B cell (primary cell): ENCODE measurements around the gene TMBIM4. TPM values are rescaled to one million over a fixed set of nuclear protein-coding genes. Genes with fewer than 3 reads are reported as not detected.

Experiments used
- ATAC-seq: fragments of 200-7000 bp; cut with Tn5 transposase; one replicate; pipeline ENCODE4 v1.10.0; 2021; ENCODE audit warnings: low read depth, mild to moderate bottlenecking, moderate number of reproducible peaks, moderate library complexity
- CTCF ChIA-PET: fragments of 350-600 bp; sonication (Branson Sonifier 250); formaldehyde crosslinking; loops from one replicate; lab custom pipeline; 2021; ENCODE audit warnings: antibody characterized with exemption, inconsistent platforms; lab: Charles Lee
- POLR2A ChIA-PET: fragments of 350-600 bp; sonication (Branson Sonifier 250); formaldehyde crosslinking; loops from one replicate; lab custom pipeline; 2021; ENCODE audit warnings: antibody characterized with exemption; lab: Charles Lee
- DNase-seq: peaks from one replicate; pipeline ENCODE4 v3.0.0; 2013
- H2AFZ ChIP-seq: 2 replicates; pipeline ENCODE4 v1.6.1; 2012; ENCODE audit warnings: mild to moderate bottlenecking, low read depth, low read length; ENCODE audit not compliant: insufficient read depth, poor library complexity, severe bottlenecking
- H3K27ac ChIP-seq, 2 donors: 1 replicate in 1 of 2; 2 replicates in 1 of 2; pipeline ENCODE4 v1.5.1; 2012 to 2013; ENCODE audit warnings: low read length in 2 of 2, mild to moderate bottlenecking in 2 of 2, moderate library complexity in 1 of 2
- H3K27me3 ChIP-seq, 4 experiments: fragments of 200-600 bp in 1 of 4; sonication (generic) in 1 of 4; replicated peaks in 1 of 4; 1 replicate in 2 of 4; 2 replicates in 2 of 4; pipeline versions ENCODE4 v1.6.1 to v1.7.0; 2013 to 2016; ENCODE audit warnings: low read length in 3 of 4, mild to moderate bottlenecking in 2 of 4, mixed read lengths in 1 of 4, moderate library complexity in 1 of 4; ENCODE audit not compliant: insufficient read depth in 4 of 4, control insufficient read depth in 3 of 4; ENCODE audit errors: control extremely low read depth in 1 of 4
- H3K36me3 ChIP-seq, 2 experiments: replicated peaks in 1 of 2; 1 replicate in 1 of 2; 2 replicates in 1 of 2; pipeline versions ENCODE4 v1.6.1 to v1.7.1; 2013; ENCODE audit warnings: low read length in 1 of 2; ENCODE audit not compliant: insufficient read depth in 2 of 2, control insufficient read depth in 1 of 2; ENCODE audit errors: control extremely low read depth in 1 of 2, extremely low read depth in 1 of 2
- H3K4me1 ChIP-seq, 2 donors: fragments of 200-600 bp in 1 of 2; sonication (generic) in 1 of 2; 1 replicate in 1 of 2; 2 replicates in 1 of 2; pipeline versions ENCODE4 v1.5.1 to v1.6.1; 2013 to 2017; ENCODE audit warnings: low read length in 2 of 2; ENCODE audit not compliant: control insufficient read depth in 2 of 2, insufficient read depth in 2 of 2
- H3K4me2 ChIP-seq: replicated peaks from 2 replicates; pipeline ENCODE3; 2012; ENCODE audit warnings: mild to moderate bottlenecking, low read depth, low read length; ENCODE audit not compliant: poor library complexity, severe bottlenecking
- H3K4me3 ChIP-seq, 5 experiments: fragments of 200-600 bp in 1 of 5; sonication (generic) in 1 of 5; 1 replicate in 3 of 5; 2 replicates in 2 of 5; pipeline versions ENCODE4 v1.5.1 to v1.7.0; 2011 to 2016; ENCODE audit warnings: low read length in 4 of 5, mild to moderate bottlenecking in 4 of 5, low read depth in 2 of 5, control low read depth in 1 of 5, moderate library complexity in 1 of 5; ENCODE audit not compliant: insufficient read depth in 1 of 5; ENCODE audit errors: control extremely low read depth in 1 of 5, extremely low read depth in 1 of 5
- H3K79me2 ChIP-seq: fragments of 200-600 bp; sonication (generic); one replicate; pipeline ENCODE4 v1.6.0; 2016; ENCODE audit warnings: low read length; ENCODE audit not compliant: control insufficient read depth, insufficient read depth
- H3K9ac ChIP-seq: fragments of 200-600 bp; sonication (generic); 2 replicates; pipeline ENCODE4 v1.6.1; 2017; ENCODE audit warnings: mild to moderate bottlenecking, low read length, moderate library complexity
- H3K9me3 ChIP-seq, 3 donors: one replicate each; pipeline versions ENCODE4 v1.6.1 to v1.7.1; 2013; ENCODE audit warnings: low read length in 2 of 3; ENCODE audit not compliant: control insufficient read depth in 2 of 3, insufficient read depth in 1 of 3; ENCODE audit errors: control extremely low read depth in 1 of 3
- H4K20me1 ChIP-seq: 2 replicates; pipeline ENCODE4 v1.6.0; 2012; ENCODE audit warnings: mild to moderate bottlenecking, low read length; ENCODE audit not compliant: insufficient read depth, control insufficient read depth, poor library complexity, severe bottlenecking
- H3K27ac Mint-ChIP-seq: one replicate; pipeline ENCODE4 v1.8.0; 2021; ENCODE audit warnings: mixed read lengths
- H3K27me3 Mint-ChIP-seq: one replicate; pipeline ENCODE4 v1.8.0; 2021; ENCODE audit warnings: mixed read lengths
- H3K4me1 Mint-ChIP-seq: one replicate; pipeline ENCODE4 v1.8.0; 2021; ENCODE audit warnings: mixed read lengths
- H3K4me3 Mint-ChIP-seq: one replicate; pipeline ENCODE4 v1.8.0; 2021; ENCODE audit warnings: mixed read lengths
- H3K9me3 Mint-ChIP-seq: one replicate; pipeline ENCODE4 v1.8.0; 2022; ENCODE audit warnings: mixed read lengths; ENCODE audit not compliant: insufficient read depth
- EZH2 ChIP-seq: IDR thresholded peaks from 2 replicates; pipeline ENCODE4 v1.6.1; 2012; ENCODE audit warnings: borderline replicate concordance, low read depth, mild to moderate bottlenecking, moderate library complexity, low read length; ENCODE audit not compliant: insufficient read depth, poor library complexity, severe bottlenecking
- WGBS: methylation state at CpG from one replicate; pipeline ENCODE4 v1.1.5; 2013; ENCODE audit warnings: missing lambda C conversion rate; ENCODE audit not compliant: insufficient coverage; 5-methylcytosine and 5-hydroxymethylcytosine counted together
- intact Hi-C: fragments of 100-400 bp; cut with micrococcal nuclease; formaldehyde crosslinking; loops from one replicate; pipeline ENCODE4 v1.10.0; 2022
- polyA plus RNA-seq: library from polyadenylated mRNA; depleted of rRNA; stranded (reverse); fragments of >200 nt; gene quantifications from 2 replicates; pipeline ENCODE4 v1.2.3, GENCODE V29; 2012
- total RNA-seq, 2 donors: library from RNA; stranded (reverse); fragments of 120-200 nt in 1 of 2; gene quantifications; 1 replicate in 1 of 2; 2 replicates in 1 of 2; pipeline versions ENCODE4 v1.2.3 to v1.2.4, GENCODE V29; 2013 to 2022
- TF ChIP-seq, protein P1 (sequence below): fragments of 200-600 bp; IDR thresholded peaks from one replicate; pipeline ENCODE4 v1.8.0; 2022; ENCODE audit warnings: antibody characterized with exemption, mild to moderate bottlenecking

TMBIM4 gene
- total and polyA plus RNA-seq, 2 donors (not counting 1 experiment from before 2014, with no cell fraction given): 85.1 to 88.1 TPM

DNA sequence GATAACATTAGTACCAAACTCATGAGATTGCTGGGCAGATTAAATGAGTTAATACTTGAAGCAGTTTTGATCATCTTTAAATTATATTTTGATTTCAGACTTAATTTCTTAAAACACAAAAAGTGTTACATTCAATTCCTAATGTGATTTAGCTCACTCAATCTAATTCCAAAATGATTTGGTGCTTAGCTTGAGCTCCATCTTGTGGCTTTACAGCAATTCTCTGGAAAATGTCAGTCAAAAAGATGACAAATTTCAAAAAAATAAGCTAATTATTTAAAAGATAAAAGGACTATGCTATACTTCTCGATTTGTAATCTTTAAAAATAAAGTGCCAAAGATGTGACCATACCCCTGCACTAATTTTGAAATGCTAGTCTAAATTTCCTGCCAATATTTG, 49.3 kb downstream of the TMBIM4 start:
- no peak overlapping the region for H3K27ac Mint-ChIP-seq

DNA sequence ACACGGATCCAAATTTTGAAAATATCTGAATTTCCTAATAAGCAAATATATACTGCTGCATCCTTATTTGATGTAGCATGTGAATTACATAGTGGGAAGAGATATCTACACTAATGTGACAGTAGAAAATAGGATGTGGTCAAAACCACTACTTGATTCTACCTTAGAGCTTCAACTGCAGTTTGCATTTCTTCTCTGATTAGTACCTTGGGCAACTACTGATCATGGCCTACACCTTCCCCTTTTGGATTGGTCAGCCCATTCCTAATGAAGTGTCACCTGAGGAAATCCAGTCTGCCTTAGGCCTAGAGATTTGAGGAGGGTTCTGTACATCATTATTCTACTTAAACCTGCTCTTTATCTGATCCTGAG, 49.9 kb downstream of the TMBIM4 start:
- Mint-ChIP-seq H3K9me3 (no peaks in the 10 kb centered on the region), H3K27ac (no peak overlapping the region), H3K27me3 (no peaks in the 10 kb centered on the region), H3K4me3 (no peak overlapping the region), H3K4me1 (peaks cover 4% of the 10 kb centered on the region)
- no peak for TF ChIP-seq EZH2
- TF ChIP-seq, protein P1, sequence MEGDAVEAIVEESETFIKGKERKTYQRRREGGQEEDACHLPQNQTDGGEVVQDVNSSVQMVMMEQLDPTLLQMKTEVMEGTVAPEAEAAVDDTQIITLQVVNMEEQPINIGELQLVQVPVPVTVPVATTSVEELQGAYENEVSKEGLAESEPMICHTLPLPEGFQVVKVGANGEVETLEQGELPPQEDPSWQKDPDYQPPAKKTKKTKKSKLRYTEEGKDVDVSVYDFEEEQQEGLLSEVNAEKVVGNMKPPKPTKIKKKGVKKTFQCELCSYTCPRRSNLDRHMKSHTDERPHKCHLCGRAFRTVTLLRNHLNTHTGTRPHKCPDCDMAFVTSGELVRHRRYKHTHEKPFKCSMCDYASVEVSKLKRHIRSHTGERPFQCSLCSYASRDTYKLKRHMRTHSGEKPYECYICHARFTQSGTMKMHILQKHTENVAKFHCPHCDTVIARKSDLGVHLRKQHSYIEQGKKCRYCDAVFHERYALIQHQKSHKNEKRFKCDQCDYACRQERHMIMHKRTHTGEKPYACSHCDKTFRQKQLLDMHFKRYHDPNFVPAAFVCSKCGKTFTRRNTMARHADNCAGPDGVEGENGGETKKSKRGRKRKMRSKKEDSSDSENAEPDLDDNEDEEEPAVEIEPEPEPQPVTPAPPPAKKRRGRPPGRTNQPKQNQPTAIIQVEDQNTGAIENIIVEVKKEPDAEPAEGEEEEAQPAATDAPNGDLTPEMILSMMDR: no peak
- DNase-seq: no peak
- no peaks in the 10 kb centered on the region for H3K9me3 ChIP-seq
- no CpG with 5 or more reads among the region's 1 CpG for WGBS
- no peak overlapping the region for H3K4me3 ChIP-seq
- H3K27me3 ChIP-seq: no peaks in the 10 kb centered on the region
- H4K20me1 ChIP-seq: peaks cover 4% of the 10 kb centered on the region
- H2AFZ ChIP-seq: no peak overlapping the region
- ChIA-PET POLR2A (no interaction called here), CTCF (interaction anchor here (1.1 to 1.5 kb wide), 2 partner anchors 12 to 573 kb away, joined by 3 to 4 read pairs; no protein-coding TSS in a partner anchor)
- H3K9ac ChIP-seq: no peak overlapping the region
- intact Hi-C loops: no loop called here
- peaks cover 0 to 22% of the 10 kb centered on the region in 2 experiments for H3K36me3 ChIP-seq
- H3K27ac ChIP-seq: no peak overlapping the region
- H3K79me2 ChIP-seq: no peaks in the 10 kb centered on the region
- H3K4me2 ChIP-seq: no peak overlapping the region
- H3K4me1 ChIP-seq: no peaks in the 10 kb centered on the region
- ATAC-seq: no peak

More for the DNA sequence above, 49.3 kb downstream of the TMBIM4 start:
- ChIA-PET CTCF (interaction anchor here (1.5 kb wide), 1 partner anchor 573 kb away, joined by 3 read pairs; no protein-coding TSS in a partner anchor), POLR2A (no interaction called here)
- Histone ChIP-seq H3K27ac (no peak overlapping the region), H3K4me1 (no peaks in the 10 kb centered on the region), H4K20me1 (peaks cover 6% of the 10 kb centered on the region), H3K9ac (no peak overlapping the region), H2AFZ (no peak overlapping the region), H3K4me2 (no peak overlapping the region), H3K36me3 (peaks cover 0 to 27% of the 10 kb centered on the region in 2 experiments), H3K79me2 (no peaks in the 10 kb centered on the region), H3K9me3 (no peaks in the 10 kb centered on the region), H3K4me3 (no peak overlapping the region), H3K27me3 (no peaks in the 10 kb centered on the region)
- intact Hi-C loops: no loop called here
- Mint-ChIP-seq H3K4me1 (peaks cover 7% of the 10 kb centered on the region), H3K4me3 (no peak overlapping the region), H3K9me3 (no peaks in the 10 kb centered on the region), H3K27me3 (no peaks in the 10 kb centered on the region)
- DNase-seq (no peak), ATAC-seq (no peak)
- TF ChIP-seq EZH2: no peak
- TF ChIP-seq, protein P1: no peak
- no CpG with 5 or more reads among the region's 1 CpG for WGBS
